Activated CD4-positive, alpha-beta T cell treated with anti-CD3 and anti-CD28 coated beads for 24 hours (primary cell): ENCODE measurements around the gene QDPR.

Experiments
- DNase-seq, 2 donors: peaks; one replicate each; pipeline ENCODE4 v3.0.0-alpha.2; 2020; ENCODE audit warnings: low read depth in 2 of 2

QDPR gene

GRCh38 chr4:17528551-17529165, 16.8 kb upstream of the QDPR start:
- DNase-seq, result no peak

DNA sequence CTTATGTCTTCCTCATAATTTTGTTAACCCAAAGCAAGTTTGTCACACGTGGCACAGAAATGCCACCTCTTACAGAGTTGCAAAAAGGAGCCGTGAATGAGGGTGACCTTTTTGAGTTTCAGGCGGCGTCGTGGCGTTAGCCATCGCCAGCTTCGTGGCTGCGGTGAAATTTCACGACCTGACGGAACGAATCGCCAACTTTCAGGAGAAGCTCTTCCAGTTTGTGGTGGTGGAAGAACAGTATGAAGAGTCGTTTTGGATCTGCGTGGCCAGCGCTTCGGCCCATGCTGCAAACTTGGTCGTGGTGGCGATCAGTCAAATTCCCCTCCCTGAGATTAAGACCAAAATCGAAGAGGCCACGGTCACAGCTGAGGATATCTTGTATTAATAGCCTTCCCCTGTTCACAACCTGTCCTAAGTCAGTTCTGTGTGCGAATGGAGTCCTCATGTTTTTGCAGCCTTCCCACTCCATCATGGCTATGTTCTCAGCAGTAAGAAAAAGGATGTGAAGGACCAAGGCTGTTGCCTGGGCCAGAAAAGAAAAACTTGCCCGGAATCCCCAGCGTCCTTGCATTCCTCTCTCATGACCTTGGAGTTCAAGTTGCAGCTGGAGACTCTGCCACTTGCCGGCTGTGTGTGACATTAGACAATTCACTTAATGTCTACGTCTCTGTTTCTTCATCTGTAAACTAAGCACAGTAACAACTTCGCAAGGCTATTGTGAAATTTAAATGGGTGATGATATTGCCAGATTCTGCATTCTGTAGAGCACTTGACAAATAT, 15.0 kb upstream of the QDPR start:
- no peak for DNase-seq

DNA sequence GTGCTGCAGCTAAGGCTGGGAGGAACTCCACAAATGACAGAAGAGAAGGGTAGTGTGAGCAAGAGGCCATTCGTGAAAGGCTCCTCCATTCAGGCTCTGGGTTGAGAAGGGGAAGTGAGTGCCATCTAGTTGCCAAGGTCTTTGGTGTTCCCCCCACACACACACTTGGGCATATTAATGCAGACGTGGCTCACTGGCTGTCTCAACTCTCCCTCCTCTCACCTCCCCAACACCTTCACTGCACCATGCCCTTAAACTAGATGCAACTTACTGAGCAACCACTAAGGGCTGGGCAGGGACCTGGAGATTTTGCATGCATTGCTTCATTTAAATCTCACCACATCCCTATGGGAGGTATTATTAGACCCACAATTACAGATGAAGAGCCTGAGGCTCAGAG, 11.8 kb upstream of the QDPR start:
- DNase-seq, result no peak

GRCh38 chr4:17521595-17521994, 9.7 kb upstream of the QDPR start:
- DNase-seq, result no peak

GRCh38 chr4:17517664-17518063, 5.8 kb upstream of the QDPR start:
- no peak for DNase-seq

GRCh38 chr4:17516980-17517379, 5.1 kb upstream of the QDPR start:
- no peak for DNase-seq

GRCh38 chr4:17515445-17516407, 3.8 kb upstream of the QDPR start:
- no peak for DNase-seq

- no peak for DNase-seq
Measured at GRCh38 chr4:17514865-17515264, 3.0 kb upstream of the QDPR start, which contains the start of gene CLRN2. TSS of gene CLRN2 (plus strand) at chr4:17515165. CDS start at chr4:17515267, 102 bp downstream.

GRCh38 chr4:17512973-17513665, 1.2 kb upstream of the QDPR start:
- DNase-seq, result no peak

GRCh38 chr4:17511509-17511949, 361 bp downstream of the QDPR start:
- peak; percentile 35 to 49 for DNase-seq

GRCh38 chr4:17511051-17511450, 839 bp downstream of the QDPR start:
- no peak for DNase-seq

DNA sequence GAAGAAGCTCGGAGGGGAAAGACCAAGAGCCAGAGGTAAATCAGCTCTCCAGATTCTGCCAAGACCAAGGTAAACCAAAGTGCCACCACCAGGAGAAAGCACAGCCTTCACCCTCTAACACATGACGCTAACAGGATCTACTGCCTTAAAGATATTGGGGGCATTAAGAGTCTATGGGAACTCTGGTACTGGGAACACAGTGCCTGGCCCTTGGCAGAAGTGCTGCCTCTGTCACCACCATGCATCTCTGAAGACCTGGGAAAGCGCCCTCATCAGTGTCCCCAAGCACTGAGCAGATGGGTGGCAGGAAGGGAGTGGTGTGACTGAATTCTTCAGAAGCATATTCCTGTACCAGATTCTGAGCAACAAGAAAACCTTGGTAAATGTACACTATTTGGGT, 1.3 kb downstream of the QDPR start:
- no peak for DNase-seq

DNA sequence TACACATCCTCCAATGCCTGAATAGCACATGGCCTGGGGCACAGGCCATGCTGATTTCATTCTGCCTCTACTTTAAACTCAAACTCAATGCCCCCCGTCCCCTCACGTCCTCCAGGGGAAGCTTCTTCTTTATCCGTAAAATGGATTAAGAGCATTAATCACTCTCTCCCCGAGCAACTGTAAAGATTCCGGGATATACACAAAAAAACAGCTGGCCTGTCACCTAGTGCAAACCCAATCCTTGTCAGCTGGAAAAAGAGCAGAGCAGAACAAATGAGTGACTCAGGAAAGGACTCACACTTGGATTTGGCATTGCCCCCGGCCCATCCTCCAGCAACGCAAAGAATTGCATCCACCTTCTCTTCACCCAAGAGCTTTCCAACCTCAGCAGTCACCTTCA, 7.8 kb downstream of the QDPR start:
- no peak for DNase-seq

GRCh38 chr4:17502756-17503155, 9.1 kb downstream of the QDPR start:
- DNase-seq, result no peak

GRCh38 chr4:17500574-17500973, 11.3 kb downstream of the QDPR start:
- DNase-seq, result no peak

DNA sequence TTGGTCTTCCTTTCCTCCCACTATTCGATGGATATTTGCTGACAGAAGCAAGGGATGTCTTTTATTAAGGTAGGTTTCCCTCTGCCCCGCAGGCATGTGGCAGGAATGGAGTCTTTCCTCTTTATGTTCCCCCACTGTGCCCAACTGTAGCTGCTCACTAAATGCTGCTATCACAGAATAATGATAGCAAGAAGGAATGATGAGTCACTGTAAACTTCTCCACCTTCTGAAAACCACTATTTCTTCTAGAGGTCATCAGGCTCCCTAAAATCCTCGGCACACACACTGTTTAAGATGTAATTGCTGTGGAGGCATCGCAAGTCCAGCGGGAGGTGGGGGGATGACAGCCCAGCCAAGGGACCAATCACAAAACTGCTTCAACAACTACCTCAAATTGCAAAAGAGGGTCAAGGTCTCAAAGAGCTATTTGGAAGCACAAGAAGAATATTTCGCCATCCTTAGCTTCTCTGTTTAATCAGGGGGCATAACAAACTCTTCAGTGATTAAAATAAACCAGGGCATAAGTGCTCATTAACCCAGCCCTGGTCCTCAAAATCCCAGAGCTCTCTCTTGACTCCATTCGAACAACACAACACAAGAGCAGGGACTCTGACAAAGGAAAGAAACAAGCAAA, 13.9 kb downstream of the QDPR start:
- no peak for DNase-seq

DNA sequence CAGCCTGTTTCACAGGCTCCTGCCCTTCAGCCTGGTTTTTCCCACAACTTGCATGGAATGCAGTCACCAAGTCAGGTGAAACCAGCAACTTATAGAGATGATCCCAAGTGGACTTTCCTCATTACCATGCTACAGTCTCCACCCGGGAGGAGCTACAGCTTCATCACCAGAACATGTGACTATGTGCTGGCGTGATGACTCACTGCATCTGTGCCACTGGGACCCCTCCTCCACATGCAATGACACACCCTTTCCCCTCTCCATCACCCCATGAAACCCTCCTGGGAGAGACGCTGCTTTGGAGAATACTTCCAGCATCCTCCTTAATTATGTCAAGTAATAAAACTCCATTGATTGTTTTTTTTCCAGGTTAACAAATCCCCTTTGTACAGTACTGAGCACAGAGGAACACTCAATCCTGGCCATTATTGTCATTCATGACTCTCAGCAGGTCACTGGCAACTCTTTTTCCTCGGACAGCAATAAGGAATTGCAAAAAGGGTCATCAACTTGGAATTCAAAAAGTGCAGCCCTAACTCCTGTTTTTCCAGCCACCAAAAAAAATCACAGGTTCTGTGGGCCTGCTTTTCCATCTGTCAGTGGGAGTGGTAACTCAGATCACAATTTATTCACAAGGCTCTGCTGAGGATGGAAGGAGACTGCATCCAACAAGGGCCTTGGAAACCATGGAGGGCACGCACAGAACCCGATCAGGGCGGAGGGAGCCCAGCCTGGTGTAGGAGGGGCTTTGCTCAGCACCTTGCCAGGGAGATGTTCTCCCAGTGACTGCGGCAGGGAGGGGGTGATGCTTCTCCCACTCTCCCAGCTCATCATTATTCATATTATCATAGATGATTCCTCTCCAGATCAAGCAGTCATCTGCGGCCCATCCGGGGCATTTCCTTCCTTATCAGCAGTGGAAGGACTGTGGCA, 17.4 kb downstream of the QDPR start:
- no peak for DNase-seq

- no peak for DNase-seq
Measured at GRCh38 chr4:17493619-17494018, 18.3 kb downstream of the QDPR start.

DNA sequence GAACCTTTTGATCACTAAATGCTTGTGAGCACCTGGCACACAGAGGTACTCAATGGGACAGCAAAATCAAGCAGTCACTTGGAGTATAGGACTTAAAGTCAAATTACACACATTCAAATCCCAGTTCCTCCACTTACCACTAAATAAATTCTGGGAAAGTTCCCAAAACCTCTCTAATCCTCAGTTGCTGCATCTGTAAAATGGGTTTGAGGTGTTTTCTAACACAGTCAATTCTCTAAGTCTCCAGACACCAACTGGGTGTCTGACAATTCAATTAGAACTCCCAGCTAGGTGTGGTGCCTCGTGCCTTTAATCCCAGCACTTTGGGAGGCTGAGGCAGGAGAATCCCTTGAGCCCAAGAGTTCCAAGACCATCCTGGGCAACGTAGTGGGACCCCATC, 19.0 kb downstream of the QDPR start:
- no peak for DNase-seq
